GM12864 (cell line): ENCODE data around the gene OR2J1.

Experiments used
- DNase-seq: peaks from one replicate; pipeline ENCODE4 v3.0.0-alpha.2; 2011; ENCODE audit warnings: low read depth
- H3K4me3 ChIP-seq: 2 replicates; pipeline ENCODE4 v1.5.1; 2011; ENCODE audit warnings: mild to moderate bottlenecking, low read depth, low read length, control low read depth
- CTCF ChIP-seq: IDR thresholded peaks from 2 replicates; pipeline ENCODE4 v1.5.1; 2011; ENCODE audit warnings: low read depth, mild to moderate bottlenecking, moderate library complexity, low read length, control low read depth, inconsistent platforms; ENCODE audit errors: missing control alignments

Gene OR2J1

DNA sequence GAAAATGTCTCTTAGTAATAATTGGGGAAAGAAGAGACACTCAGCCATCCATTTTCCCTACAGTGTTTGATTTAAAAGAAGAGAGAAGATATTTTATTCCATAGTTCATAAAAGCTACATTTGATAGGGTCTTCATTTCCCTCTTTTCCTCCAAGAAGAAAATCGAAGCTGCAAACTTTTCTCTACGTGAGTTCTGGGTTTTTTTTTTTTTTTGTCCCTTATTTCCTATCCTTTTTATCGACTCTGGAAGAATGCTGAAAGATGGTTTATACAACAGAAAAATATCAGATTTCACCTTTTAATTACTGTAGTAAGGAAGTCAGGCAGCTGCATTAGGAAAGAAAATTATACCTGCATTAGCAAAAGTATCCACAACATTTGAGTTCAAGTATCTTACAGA lies at the start of gene OR2J1:
Gene OR2J1, plus strand, starts transcription at position 301 of the 400 bp plus-strand sequence. CDS start 1,453 bp downstream, outside the sequence.
- DNase-seq: no peak
- no peak for TF ChIP-seq CTCF
- no peak within 1 kb of the TSS for H3K4me3 ChIP-seq

DNA sequence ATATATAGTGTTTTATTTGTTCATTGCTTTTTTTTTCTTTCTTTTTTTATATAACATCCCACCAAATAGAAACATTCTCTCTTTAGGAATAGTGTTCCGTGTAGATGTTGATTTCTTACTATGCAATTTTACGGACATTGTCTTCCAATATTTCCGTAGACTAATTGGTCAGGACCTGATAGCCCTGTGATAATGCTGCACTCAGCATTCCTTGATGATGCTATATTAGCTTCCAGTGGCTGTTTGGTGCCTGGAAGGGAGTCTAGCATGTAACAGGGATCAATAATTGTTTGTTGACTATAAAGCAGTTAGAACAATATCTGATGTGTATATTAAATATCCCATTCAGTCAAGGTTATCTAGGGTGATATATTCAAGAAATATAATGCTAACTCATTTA lies 47.6 kb upstream of the OR2J1 start:
- no peak for DNase-seq
- no peak overlapping the region for H3K4me3 ChIP-seq
- TF ChIP-seq CTCF: no peak

- DNase-seq: peak; percentile 1
- no peak overlapping the region for H3K4me3 ChIP-seq
- peak; percentile 74 for TF ChIP-seq CTCF
Observed at GRCh38 chr6:29071831-29072723, 27.2 kb upstream of the OR2J1 start.

GRCh38 chr6:29079203-29079602 lies 20.1 kb upstream of the OR2J1 start:
- no peak for TF ChIP-seq CTCF
- no peak overlapping the region for H3K4me3 ChIP-seq
- DNase-seq: no peak

GRCh38 chr6:29081312-29081711 lies 18.0 kb upstream of the OR2J1 start:
- no peak for TF ChIP-seq CTCF
- no peak for DNase-seq
- H3K4me3 ChIP-seq: no peak overlapping the region

- no peak overlapping the region for H3K4me3 ChIP-seq
- no peak for TF ChIP-seq CTCF
- no peak for DNase-seq
Observed at GRCh38 chr6:29082457-29082856, 16.8 kb upstream of the OR2J1 start.

- DNase-seq: no peak
- H3K4me3 ChIP-seq: no peak within 1 kb of the TSS
- TF ChIP-seq CTCF: no peak
Observed at GRCh38 chr6:29087213-29087612, 12.1 kb upstream of the OR2J1 start, which contains the start of gene OR2B3. Gene OR2B3 (minus strand): TSS chr6:29087313. CDS start chr6:29087248, 65 bp downstream.
